Tibial nerve (tissue), 4 donors: Measurements from ENCODE around the gene MYO9B. TPM values are rescaled to one million over a fixed set of nuclear protein-coding genes. Genes with fewer than 3 reads are reported as not detected.

Experiments used
- DNase-seq, 2 donors: peaks; one replicate each; pipeline ENCODE4 v3.0.0-alpha.2; 2019; ENCODE audit warnings: low spot score in 2 of 2
- H3K27ac ChIP-seq, 4 donors: fragments of 200-600 bp; sonication (generic) in 3 of 4; one replicate each; pipeline ENCODE4 v1.5.1; 2017 to 2019; ENCODE audit warnings: mild to moderate bottlenecking in 1 of 4
- H3K27me3 ChIP-seq, 2 donors: fragments of 200-600 bp; sonication (generic) in 1 of 2; one replicate each; pipeline versions ENCODE4 v1.5.1 to v1.6.0; 2017 to 2019
- H3K36me3 ChIP-seq, 3 donors: fragments of 200-600 bp; sonication (generic); one replicate each; pipeline ENCODE4 v1.5.1; 2018 to 2019
- H3K4me1 ChIP-seq, 4 donors: fragments of 200-600 bp; sonication (generic) in 3 of 4; one replicate each; pipeline ENCODE4 v1.5.1; 2017 to 2019
- H3K4me3 ChIP-seq, 4 donors: fragments of 200-600 bp; sonication (generic) in 3 of 4; one replicate each; pipeline ENCODE4 v1.5.1; 2017 to 2019; ENCODE audit warnings: mild to moderate bottlenecking in 1 of 4, moderate library complexity in 1 of 4
- H3K9me3 ChIP-seq, 4 donors: fragments of 200-600 bp; sonication (generic) in 3 of 4; one replicate each; pipeline ENCODE4 v1.5.1; 2017 to 2019
- CTCF ChIP-seq, 5 experiments: fragments of 200-600 bp in 3 of 5; fragments of 450-650 bp in 2 of 5; sonication (generic) in 3 of 5; IDR thresholded peaks; one replicate each; pipeline ENCODE4 v1.5.1; 2016 to 2019; ENCODE audit warnings: antibody characterized with exemption in 5 of 5, mild to moderate bottlenecking in 3 of 5, moderate library complexity in 2 of 5
- EP300 ChIP-seq, 2 donors: sonication (generic); formaldehyde crosslinking; IDR thresholded peaks; one replicate each; pipeline ENCODE4 v1.6.1; 2017; ENCODE audit warnings: antibody characterized with exemption in 2 of 2, mild to moderate bottlenecking in 1 of 2
- POLR2A ChIP-seq, 2 donors: fragments of 450-650 bp; IDR thresholded peaks; one replicate each; pipeline ENCODE4 v1.6.1; 2017; ENCODE audit warnings: antibody characterized with exemption in 2 of 2, mild to moderate bottlenecking in 2 of 2, moderate library complexity in 2 of 2
- WGBS, 2 donors: methylation state at CpG; one replicate each; pipeline ENCODE4 v1.1.5; 2018; 5-methylcytosine and 5-hydroxymethylcytosine counted together
- total RNA-seq, 4 donors: library from RNA; depleted of rRNA; stranded (reverse); fragments of >200 nt; gene quantifications; one replicate each; pipeline ENCODE4 v1.1.0, GENCODE V29; 2016

The MYO9B gene
- total RNA-seq, 4 donors from 2014 or later = 61.7 to 201 (median 115) TPM

GRCh38 chr19:17054746-17055145, 20.8 kb upstream of the MYO9B start:
- Histone ChIP-seq H3K4me3 (no peak overlapping the region), H3K4me1 (no peaks in the 10 kb centered on the region), H3K9me3 (peaks cover 0 to 25% (median 2%) of the 10 kb centered on the region in 4 donors), H3K27ac (no peak overlapping the region), H3K36me3 (peaks cover 0 to 94% (median 15%) of the 10 kb centered on the region in 3 donors), H3K27me3 (no peaks in the 10 kb centered on the region)
- TF ChIP-seq CTCF (IDR thresholded peaks at IDR 0.05) = no peak
- no peak for TF ChIP-seq EP300 (IDR thresholded peaks at IDR 0.05)
- TF ChIP-seq POLR2A (IDR thresholded peaks at IDR 0.05) = no peak
- no peak for DNase-seq
- WGBS, 2 donors = 73 to 93% methylated on average over 5 of the region's 5 CpGs

DNA sequence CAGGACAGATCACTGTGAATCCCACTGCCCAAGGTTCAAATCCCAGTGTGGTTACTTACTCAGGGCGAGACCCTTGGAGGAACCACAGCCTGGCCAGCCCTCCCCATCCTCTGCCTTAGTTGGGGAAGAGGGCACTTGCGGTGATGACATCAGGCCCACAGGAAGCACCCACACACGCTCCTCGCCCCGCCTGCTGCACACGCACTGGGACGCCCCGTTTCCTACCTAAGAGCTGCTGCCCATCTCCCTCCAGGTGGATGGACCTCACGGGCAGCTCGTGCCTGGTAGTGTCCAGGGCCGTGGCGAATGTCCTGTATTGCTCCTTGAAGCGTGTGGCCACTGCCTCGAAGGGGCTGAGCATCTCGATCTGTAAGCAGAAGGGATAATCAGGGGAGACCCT, 19.9 kb upstream of the MYO9B start:
- 92 to 96% methylated on average over 12 to 15 of the region's 15 CpGs for WGBS, 2 donors
- peaks cover 0 to 92% (median 15%) of the 10 kb centered on the region in 3 donors for H3K36me3 ChIP-seq
- no peaks in the 10 kb centered on the region for H3K4me1 ChIP-seq
- TF ChIP-seq POLR2A (IDR thresholded peaks at IDR 0.05) (no peak), EP300 (IDR thresholded peaks at IDR 0.05) (no peak), CTCF (IDR thresholded peaks at IDR 0.05) (no peak)
- no peak overlapping the region for H3K4me3 ChIP-seq
- no peaks in the 10 kb centered on the region for H3K27me3 ChIP-seq
- DNase-seq = no peak
- no peak overlapping the region for H3K27ac ChIP-seq
- peaks cover 0 to 27% (median 2%) of the 10 kb centered on the region in 4 donors for H3K9me3 ChIP-seq

- Histone ChIP-seq H3K9me3 (peaks cover 0 to 27% (median 2%) of the 10 kb centered on the region in 4 donors), H3K4me1 (no peaks in the 10 kb centered on the region), H3K27ac (no peak overlapping the region), H3K27me3 (no peaks in the 10 kb centered on the region), H3K36me3 (peaks cover 0 to 72% (median 15%) of the 10 kb centered on the region in 3 donors), H3K4me3 (no peak overlapping the region)
- no peak for TF ChIP-seq CTCF (IDR thresholded peaks at IDR 0.05)
- TF ChIP-seq POLR2A (IDR thresholded peaks at IDR 0.05) = no peak
- TF ChIP-seq EP300 (IDR thresholded peaks at IDR 0.05) = no peak
- 97 to 99% methylated on average over 8 of the region's 8 CpGs for WGBS, 2 donors
- DNase-seq = no peak
These were observed 17.3 kb upstream of the MYO9B start for GRCh38 chr19:17058236-17058635.

- no peaks in the 10 kb centered on the region for H3K4me1 ChIP-seq
- H3K36me3 ChIP-seq = peaks cover 0 to 61% (median 15%) of the 10 kb centered on the region in 3 donors
- H3K27ac ChIP-seq = no peak overlapping the region
- DNase-seq = no peak
- no peak overlapping the region for H3K4me3 ChIP-seq
- no peak for TF ChIP-seq EP300 (IDR thresholded peaks at IDR 0.05)
- TF ChIP-seq POLR2A (IDR thresholded peaks at IDR 0.05) = no peak
- TF ChIP-seq CTCF (IDR thresholded peaks at IDR 0.05) = no peak
- H3K9me3 ChIP-seq = peaks cover 0 to 33% (median 2%) of the 10 kb centered on the region in 4 donors
- H3K27me3 ChIP-seq = no peaks in the 10 kb centered on the region
- WGBS, 2 donors = 78 to 81% methylated on average over 3 of the region's 3 CpGs
These were observed 14.8 kb upstream of the MYO9B start for GRCh38 chr19:17060802-17061201.

GRCh38 chr19:17061205-17061604, 14.4 kb upstream of the MYO9B start:
- H3K9me3 ChIP-seq = peaks cover 0 to 33% (median 2%) of the 10 kb centered on the region in 4 donors
- WGBS, 2 donors = 95 to 96% methylated on average over 3 of the region's 3 CpGs
- no peaks in the 10 kb centered on the region for H3K27me3 ChIP-seq
- DNase-seq = no peak
- no peak for TF ChIP-seq EP300 (IDR thresholded peaks at IDR 0.05)
- TF ChIP-seq CTCF (IDR thresholded peaks at IDR 0.05) = no peak
- peaks cover 0 to 57% (median 15%) of the 10 kb centered on the region in 3 donors for H3K36me3 ChIP-seq
- no peaks in the 10 kb centered on the region for H3K4me1 ChIP-seq
- no peak overlapping the region for H3K4me3 ChIP-seq
- H3K27ac ChIP-seq = no peak overlapping the region
